PC-3 (cell line): ENCODE data around the gene RAPGEF3.

Experiments used
- EZH2 ChIP-seq: fragments of 300-600 bp; sonication (generic); IDR thresholded peaks from one replicate; pipeline ENCODE4 v1.6.1; 2017; ENCODE audit warnings: antibody characterized with exemption, mild to moderate bottlenecking, low read length; ENCODE audit not compliant: unreplicated experiment
- EZH2phosphoT487 ChIP-seq: fragments of 300-600 bp; sonication (generic); IDR thresholded peaks from 2 replicates; pipeline ENCODE4 v1.6.1; 2018; ENCODE audit warnings: mild to moderate bottlenecking, antibody characterized with exemption, low read length, borderline replicate concordance
- TF ChIP-seq, protein P1 (sequence below): fragments of 300-600 bp; sonication (generic); conservative IDR thresholded peaks from 2 replicates; pipeline ENCODE4 v1.5.1; 2017; ENCODE audit warnings: antibody characterized with exemption, low read depth, mild to moderate bottlenecking, low read length

DNA sequence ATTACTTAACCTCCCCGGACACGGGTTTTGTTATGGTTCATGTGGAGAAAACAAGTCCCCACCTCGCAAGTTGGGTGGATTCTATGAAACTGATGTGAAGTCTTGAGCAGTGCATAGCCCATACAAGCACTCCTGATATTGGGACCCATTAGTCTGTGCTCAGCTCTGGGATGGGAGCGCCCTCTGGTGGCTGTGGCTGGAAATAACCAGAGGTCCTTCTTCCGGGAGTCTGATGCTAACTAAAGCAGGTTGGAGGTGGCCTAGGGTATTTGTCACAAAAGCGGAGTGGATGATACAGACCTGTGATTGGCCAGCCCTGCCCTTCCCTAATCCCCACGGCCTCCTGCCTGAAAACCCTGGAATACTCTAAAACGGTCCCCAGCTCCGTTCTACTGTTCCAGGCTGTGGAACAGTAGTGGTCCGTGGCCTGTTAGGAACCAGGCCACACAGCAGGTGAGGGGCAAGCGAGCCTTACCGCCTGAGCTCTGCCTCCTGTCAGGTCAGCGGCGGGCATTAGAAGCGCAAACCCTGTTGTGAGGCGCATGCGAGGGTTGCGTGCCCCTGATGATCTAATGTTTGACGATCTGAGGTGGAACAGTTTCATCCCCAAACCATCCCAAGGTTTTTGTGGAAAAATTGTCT is 20.7 kb upstream of the RAPGEF3 start:
- TF ChIP-seq EZH2 (no peak), EZH2phosphoT487 (no peak)
- TF ChIP-seq, protein P1, sequence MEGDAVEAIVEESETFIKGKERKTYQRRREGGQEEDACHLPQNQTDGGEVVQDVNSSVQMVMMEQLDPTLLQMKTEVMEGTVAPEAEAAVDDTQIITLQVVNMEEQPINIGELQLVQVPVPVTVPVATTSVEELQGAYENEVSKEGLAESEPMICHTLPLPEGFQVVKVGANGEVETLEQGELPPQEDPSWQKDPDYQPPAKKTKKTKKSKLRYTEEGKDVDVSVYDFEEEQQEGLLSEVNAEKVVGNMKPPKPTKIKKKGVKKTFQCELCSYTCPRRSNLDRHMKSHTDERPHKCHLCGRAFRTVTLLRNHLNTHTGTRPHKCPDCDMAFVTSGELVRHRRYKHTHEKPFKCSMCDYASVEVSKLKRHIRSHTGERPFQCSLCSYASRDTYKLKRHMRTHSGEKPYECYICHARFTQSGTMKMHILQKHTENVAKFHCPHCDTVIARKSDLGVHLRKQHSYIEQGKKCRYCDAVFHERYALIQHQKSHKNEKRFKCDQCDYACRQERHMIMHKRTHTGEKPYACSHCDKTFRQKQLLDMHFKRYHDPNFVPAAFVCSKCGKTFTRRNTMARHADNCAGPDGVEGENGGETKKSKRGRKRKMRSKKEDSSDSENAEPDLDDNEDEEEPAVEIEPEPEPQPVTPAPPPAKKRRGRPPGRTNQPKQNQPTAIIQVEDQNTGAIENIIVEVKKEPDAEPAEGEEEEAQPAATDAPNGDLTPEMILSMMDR: peak; percentile 96
